ENCODE data around the gene RALGAPA2.

- TF ChIP-seq SP1 (IDR thresholded peaks at IDR 0.05), result no peak
- TF ChIP-seq FOXM1 (IDR thresholded peaks at IDR 0.05; ENCODE audit: borderline replicate concordance), result no peak
- TF ChIP-seq, protein P1, sequence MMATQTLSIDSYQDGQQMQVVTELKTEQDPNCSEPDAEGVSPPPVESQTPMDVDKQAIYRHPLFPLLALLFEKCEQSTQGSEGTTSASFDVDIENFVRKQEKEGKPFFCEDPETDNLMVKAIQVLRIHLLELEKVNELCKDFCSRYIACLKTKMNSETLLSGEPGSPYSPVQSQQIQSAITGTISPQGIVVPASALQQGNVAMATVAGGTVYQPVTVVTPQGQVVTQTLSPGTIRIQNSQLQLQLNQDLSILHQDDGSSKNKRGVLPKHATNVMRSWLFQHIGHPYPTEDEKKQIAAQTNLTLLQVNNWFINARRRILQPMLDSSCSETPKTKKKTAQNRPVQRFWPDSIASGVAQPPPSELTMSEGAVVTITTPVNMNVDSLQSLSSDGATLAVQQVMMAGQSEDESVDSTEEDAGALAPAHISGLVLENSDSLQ (IDR thresholded peaks at IDR 0.05), result no peak
- TF ChIP-seq BHLHE40 (IDR thresholded peaks at IDR 0.05; ENCODE audit: borderline replicate concordance), result no peak
- no peak for TF ChIP-seq ZNF384 (IDR thresholded peaks at IDR 0.05)
Measured at GRCh38 chr20:20497242-20497978, 215.0 kb downstream of the RALGAPA2 start.
